Loucy (cell line): ENCODE results near the gene TIMMDC1.
A peak's percentile ranks its signal among the peaks of the same experiment; 100 is the strongest.

Experiments used
- H2AFZ ChIP-seq: fragments of 200-600 bp; sonication (generic); 2 replicates; pipeline ENCODE4 v1.6.0; 2016; ENCODE audit warnings: antibody characterized with exemption, mild to moderate bottlenecking, low read length, moderate library complexity
- H3F3A ChIP-seq: fragments of 200-600 bp; 2 replicates; pipeline ENCODE4 v1.6.0; 2016; ENCODE audit warnings: antibody characterized with exemption, low read depth, mild to moderate bottlenecking
- H3K27me3 ChIP-seq: fragments of 200-600 bp; sonication (generic); 2 replicates; pipeline ENCODE4 v1.6.1; 2014; ENCODE audit warnings: low read length, mild to moderate bottlenecking; ENCODE audit not compliant: insufficient read depth, poor library complexity, severe bottlenecking
- H3K36me3 ChIP-seq: fragments of 200-600 bp; sonication (generic); 2 replicates; pipeline ENCODE4 v1.6.1; 2016; ENCODE audit warnings: low read length; ENCODE audit not compliant: insufficient read depth
- H3K4me1 ChIP-seq: fragments of 200-600 bp; sonication (generic); 2 replicates; pipeline ENCODE4 v1.5.1; 2014; ENCODE audit warnings: low read length, mild to moderate bottlenecking; ENCODE audit not compliant: insufficient read depth, poor library complexity, severe bottlenecking
- H3K4me2 ChIP-seq: fragments of 200-600 bp; sonication (generic); 2 replicates; pipeline ENCODE4 v1.6.0; 2014; ENCODE audit warnings: antibody characterized with exemption, low read length, low read depth, mild to moderate bottlenecking; ENCODE audit not compliant: poor library complexity, severe bottlenecking
- H3K4me3 ChIP-seq: fragments of 200-600 bp; sonication (generic); 2 replicates; pipeline ENCODE4 v1.5.1; 2014; ENCODE audit warnings: low read length, mild to moderate bottlenecking, mixed read lengths; ENCODE audit not compliant: poor library complexity, severe bottlenecking
- H3K79me2 ChIP-seq: fragments of 200-600 bp; sonication (generic); 2 replicates; pipeline ENCODE4 v1.6.1; 2014; ENCODE audit warnings: low read length; ENCODE audit not compliant: insufficient read depth
- H3K9ac ChIP-seq: fragments of 200-600 bp; sonication (generic); 2 replicates; pipeline ENCODE4 v1.6.0; 2014; ENCODE audit warnings: mild to moderate bottlenecking, low read depth, low read length, moderate library complexity; ENCODE audit not compliant: poor library complexity, severe bottlenecking
- H3K9me2 ChIP-seq: fragments of 200-600 bp; sonication (generic); replicated peaks from 2 replicates; pipeline ENCODE4 v1.6.1; 2016; ENCODE audit warnings: low read depth, low read length, mixed read lengths
- H3K9me3 ChIP-seq: fragments of 200-600 bp; sonication (generic); 2 replicates; pipeline ENCODE4 v1.6.1; 2014; ENCODE audit warnings: mild to moderate bottlenecking, antibody characterized with exemption, low read length, low read depth; ENCODE audit not compliant: insufficient read depth
- H4K20me1 ChIP-seq: fragments of 200-600 bp; sonication (generic); 2 replicates; pipeline ENCODE4 v1.6.0; 2014; ENCODE audit warnings: antibody characterized with exemption, low read length, mild to moderate bottlenecking; ENCODE audit not compliant: insufficient read depth, poor library complexity, severe bottlenecking
- CTCF ChIP-seq: fragments of 200-600 bp; sonication (generic); conservative IDR thresholded peaks from 2 replicates; pipeline ENCODE4 v1.5.1; 2014; ENCODE audit warnings: mild to moderate bottlenecking, antibody characterized with exemption, low read length
- EZH2phosphoT487 ChIP-seq: fragments of 200-600 bp; IDR thresholded peaks from 2 replicates; pipeline ENCODE4 v1.6.1; 2018; ENCODE audit warnings: antibody characterized with exemption, mild to moderate bottlenecking, moderate library complexity, borderline replicate concordance

Gene TIMMDC1, protein sequence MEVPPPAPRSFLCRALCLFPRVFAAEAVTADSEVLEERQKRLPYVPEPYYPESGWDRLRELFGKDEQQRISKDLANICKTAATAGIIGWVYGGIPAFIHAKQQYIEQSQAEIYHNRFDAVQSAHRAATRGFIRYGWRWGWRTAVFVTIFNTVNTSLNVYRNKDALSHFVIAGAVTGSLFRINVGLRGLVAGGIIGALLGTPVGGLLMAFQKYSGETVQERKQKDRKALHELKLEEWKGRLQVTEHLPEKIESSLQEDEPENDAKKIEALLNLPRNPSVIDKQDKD

GRCh38 chr3:119498186-119499011 lies at the start of gene TIMMDC1:
Gene TIMMDC1 (plus strand): TSS chr3:119498547. CDS start chr3:119498734, 187 bp downstream.
- H3K9ac ChIP-seq: peak within 1 kb of the TSS; percentile 95
- no peaks in the 10 kb centered on the region for H3F3A ChIP-seq
- peak within 1 kb of the TSS; percentile 90 for H2AFZ ChIP-seq
- peak within 1 kb of the TSS; percentile 74 for H3K4me2 ChIP-seq
- peak within 1 kb of the TSS; percentile 93 for H3K4me3 ChIP-seq
- H3K9me3 ChIP-seq: no peaks in the 10 kb centered on the region
- H3K79me2 ChIP-seq: peaks cover 30% of the 10 kb centered on the region
- H3K4me1 ChIP-seq: peaks cover 30% of the 10 kb centered on the region
- peaks cover 6% of the 10 kb centered on the region for H4K20me1 ChIP-seq
- no peaks in the 10 kb centered on the region for H3K9me2 ChIP-seq
- no peaks in the 10 kb centered on the region for H3K36me3 ChIP-seq
- H3K27me3 ChIP-seq: no peaks in the 10 kb centered on the region
- no peak for TF ChIP-seq EZH2phosphoT487
- TF ChIP-seq CTCF: no peak

GRCh38 chr3:119453822-119454221 lies 44.5 kb upstream of the TIMMDC1 start:
- Histone ChIP-seq H3F3A (no peaks in the 10 kb centered on the region), H3K4me3 (no peak overlapping the region), H3K79me2 (peaks cover 13% of the 10 kb centered on the region; the same call in 1 of the 2 replicates), H3K4me2 (peak overlapping the region; percentile 22), H4K20me1 (peaks cover 6% of the 10 kb centered on the region), H3K9me2 (no peaks in the 10 kb centered on the region), H3K27me3 (no peaks in the 10 kb centered on the region), H3K36me3 (peaks cover 63% of the 10 kb centered on the region; the same call in 1 of the 2 replicates), H3K9me3 (no peaks in the 10 kb centered on the region), H2AFZ (no peak overlapping the region), H3K4me1 (peaks cover 8% of the 10 kb centered on the region), H3K9ac (no peak overlapping the region)
- no peak for TF ChIP-seq CTCF
- TF ChIP-seq EZH2phosphoT487: no peak

- Histone ChIP-seq H3K79me2 (peaks cover 33% of the 10 kb centered on the region), H3K36me3 (peaks cover 52% of the 10 kb centered on the region; the same call in 1 of the 2 replicates)
- TF ChIP-seq CTCF: no peak
- no peak for TF ChIP-seq EZH2phosphoT487
Observed at GRCh38 chr3:119456469-119456868, 41.9 kb upstream of the TIMMDC1 start.

More at GRCh38 chr3:119456469-119456868, 41.9 kb upstream of the TIMMDC1 start:
- peaks cover 17% of the 10 kb centered on the region for H4K20me1 ChIP-seq
- no peaks in the 10 kb centered on the region for H3F3A ChIP-seq
- H3K9ac ChIP-seq: no peak overlapping the region
- H3K9me3 ChIP-seq: no peaks in the 10 kb centered on the region
- peak overlapping the region; percentile 26 for H3K4me3 ChIP-seq
- peaks cover 21% of the 10 kb centered on the region for H3K4me1 ChIP-seq
- no peaks in the 10 kb centered on the region for H3K9me2 ChIP-seq
- H3K27me3 ChIP-seq: no peaks in the 10 kb centered on the region
- H2AFZ ChIP-seq: no peak overlapping the region
- peak overlapping the region; percentile 50 for H3K4me2 ChIP-seq
